BE2C (cell line): ENCODE measurements around the gene HPF1.

Source experiments
- DNase-seq: peaks from one replicate; pipeline ENCODE4 v3.0.0-alpha.2; 2020
- H3K27me3 ChIP-seq: fragments of 250-450 bp; sonication (Bioruptor Pico); 2 replicates; pipeline ENCODE4 v1.5.1; 2020; ENCODE audit warnings: mild to moderate bottlenecking
- H3K36me3 ChIP-seq: fragments of 250-450 bp; sonication (Bioruptor Pico); 2 replicates; pipeline ENCODE4 v1.5.1; 2020; ENCODE audit warnings: mild to moderate bottlenecking
- H3K4me1 ChIP-seq: fragments of 250-450 bp; sonication (Bioruptor Pico); 2 replicates; pipeline ENCODE4 v1.5.1; 2020
- H3K4me3 ChIP-seq: 2 replicates; pipeline ENCODE4 v1.5.1; 2011; ENCODE audit warnings: low read depth, low read length
- H3K9me3 ChIP-seq: fragments of 250-450 bp; sonication (Bioruptor Pico); 2 replicates; pipeline ENCODE4 v1.5.1; 2020
- CTCF ChIP-seq: IDR thresholded peaks from 2 replicates; pipeline ENCODE4 v1.5.1; 2012; ENCODE audit warnings: mild to moderate bottlenecking, low read depth, low read length

The HPF1 gene

GRCh38 chr4:169698331-169698730 lies 59.4 kb downstream of the HPF1 start:
- TF ChIP-seq CTCF, result no peak
- peaks cover 44% of the 10 kb centered on the region for H3K36me3 ChIP-seq
- no peaks in the 10 kb centered on the region for H3K27me3 ChIP-seq
- H3K4me3 ChIP-seq, result no peak overlapping the region
- no peak for DNase-seq
- H3K4me1 ChIP-seq, result no peaks in the 10 kb centered on the region
- H3K9me3 ChIP-seq, result no peaks in the 10 kb centered on the region

GRCh38 chr4:169690787-169691186 lies 67.0 kb downstream of the HPF1 start:
- Histone ChIP-seq H3K36me3 (peaks cover 11% of the 10 kb centered on the region), H3K9me3 (no peaks in the 10 kb centered on the region), H3K4me3 (no peak overlapping the region), H3K4me1 (no peaks in the 10 kb centered on the region; the same call in 1 of the 2 replicates), H3K27me3 (no peaks in the 10 kb centered on the region)
- no peak for DNase-seq
- TF ChIP-seq CTCF, result no peak

- Histone ChIP-seq H3K9me3 (no peaks in the 10 kb centered on the region), H3K4me3 (no peak overlapping the region), H3K27me3 (no peaks in the 10 kb centered on the region), H3K36me3 (peaks cover 11% of the 10 kb centered on the region), H3K4me1 (no peaks in the 10 kb centered on the region; the same call in 1 of the 2 replicates)
- DNase-seq, result no peak
- no peak for TF ChIP-seq CTCF
Measured at GRCh38 chr4:169689681-169690080, 68.1 kb downstream of the HPF1 start.

GRCh38 chr4:169682372-169683047 lies 75.2 kb downstream of the HPF1 start:
- Histone ChIP-seq H3K4me3 (no peak overlapping the region), H3K9me3 (no peaks in the 10 kb centered on the region), H3K4me1 (no peaks in the 10 kb centered on the region), H3K36me3 (peaks cover 14% of the 10 kb centered on the region), H3K27me3 (no peaks in the 10 kb centered on the region)
- TF ChIP-seq CTCF, result no peak
- no peak for DNase-seq
